CD4-positive, CD25-positive, alpha-beta regulatory T cell (primary cell): ENCODE results near the gene GLIPR1. TPM values are rescaled to one million over a fixed set of nuclear protein-coding genes. Genes with fewer than 3 reads are reported as not detected.

Experiments used
- ATAC-seq, 2 donors: fragments of 150-1000 bp; cut with Tn5 transposase; one replicate each; pipeline ENCODE4 v1.10.0; 2021; ENCODE audit warnings: low read depth in 2 of 2, moderate number of reproducible peaks in 2 of 2, moderate library complexity in 1 of 2
- DNase-seq, 3 donors: peaks; one replicate each; pipeline versions ENCODE4 v3.0.0 to v3.0.0-alpha.2; 2012 to 2022; ENCODE audit warnings: mixed read lengths in 1 of 3
- H3K27ac ChIP-seq: one replicate; pipeline ENCODE4 v1.7.0; 2013; ENCODE audit warnings: mild to moderate bottlenecking, low read length; ENCODE audit not compliant: insufficient read depth, poor library complexity, severe bottlenecking
- H3K27me3 ChIP-seq: one replicate; pipeline ENCODE4 v1.7.0; 2013; ENCODE audit warnings: low read length; ENCODE audit not compliant: control insufficient read depth, insufficient read depth
- H3K36me3 ChIP-seq: one replicate; pipeline ENCODE4 v1.7.0; 2013; ENCODE audit warnings: mild to moderate bottlenecking, low read length, moderate library complexity; ENCODE audit not compliant: control insufficient read depth, insufficient read depth
- H3K4me1 ChIP-seq: 2 replicates; pipeline ENCODE4 v1.7.0; 2013; ENCODE audit warnings: mild to moderate bottlenecking, low read length; ENCODE audit not compliant: insufficient read depth, control insufficient read depth, poor library complexity, severe bottlenecking
- H3K4me3 ChIP-seq: one replicate; pipeline ENCODE4 v1.7.0; 2013; ENCODE audit warnings: low read depth, mild to moderate bottlenecking, low read length, moderate library complexity
- H3K9me3 ChIP-seq, 2 experiments: 1 replicate in 1 of 2; 2 replicates in 1 of 2; pipeline ENCODE4 v1.7.0; 2013; ENCODE audit warnings: low read length in 2 of 2, mild to moderate bottlenecking in 1 of 2, moderate library complexity in 1 of 2; ENCODE audit not compliant: control insufficient read depth in 2 of 2
- H3K27ac Mint-ChIP-seq, 3 donors: one replicate each; pipeline ENCODE4 v1.8.0; 2020 to 2022; ENCODE audit warnings: mild to moderate bottlenecking in 3 of 3, mixed read lengths in 3 of 3, moderate library complexity in 2 of 3
- H3K27me3 Mint-ChIP-seq: one replicate; pipeline ENCODE4 v1.8.0; 2022; ENCODE audit warnings: mild to moderate bottlenecking, mixed read lengths
- H3K36me3 Mint-ChIP-seq: one replicate; pipeline ENCODE4 v1.8.0; 2020; ENCODE audit warnings: mixed read lengths
- H3K4me1 Mint-ChIP-seq, 4 donors: one replicate each; pipeline ENCODE4 v1.8.0; 2020 to 2022; ENCODE audit warnings: mixed read lengths in 4 of 4, mild to moderate bottlenecking in 1 of 4
- H3K4me3 Mint-ChIP-seq, 4 donors: one replicate each; pipeline ENCODE4 v1.8.0; 2020 to 2022; ENCODE audit warnings: mild to moderate bottlenecking in 4 of 4, mixed read lengths in 4 of 4, moderate library complexity in 3 of 4
- H3K9me3 Mint-ChIP-seq, 7 donors: one replicate each; pipeline ENCODE4 v1.8.0; 2020 to 2022; ENCODE audit warnings: mixed read lengths in 7 of 7, mild to moderate bottlenecking in 3 of 7, moderate library complexity in 2 of 7
- polyA plus RNA-seq, 4 donors: library from polyadenylated mRNA; unstranded; fragments of 300-500 nt; fragmentation: Illumina TruSeq; gene quantifications; one replicate each; pipeline ENCODE4 v1.2.3, GENCODE V29; 2021
- total RNA-seq: library from RNA; stranded (reverse); gene quantifications from one replicate; pipeline ENCODE4 v1.2.3, GENCODE V29; 2022

The GLIPR1 gene
- total and polyA plus RNA-seq, 5 donors from 2014 or later: 91.4 to 207 (median 167) TPM

DNA sequence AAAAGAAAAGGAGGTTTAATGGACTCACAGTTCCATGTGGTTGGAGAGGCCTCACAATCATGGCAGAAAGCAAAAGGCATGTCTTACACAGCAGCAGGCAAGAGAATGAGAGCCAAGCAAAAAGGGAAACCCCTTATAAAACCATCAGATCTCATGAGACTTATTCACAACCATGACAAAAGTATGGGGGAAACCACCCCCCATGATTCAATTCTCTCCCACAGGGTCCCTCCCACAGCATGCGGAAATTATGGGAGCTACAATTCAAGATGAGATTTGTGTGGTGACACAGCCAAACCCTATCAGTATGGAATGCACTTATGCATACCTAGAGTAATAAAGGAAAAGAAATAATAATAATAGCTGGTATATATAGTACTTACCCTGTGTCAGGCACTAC lies 4.5 kb upstream of the GLIPR1 start:
- Histone ChIP-seq H3K27me3 (peaks cover 2% of the 10 kb centered on the region), H3K36me3 (no peaks in the 10 kb centered on the region), H3K4me1 (peaks cover 19% of the 10 kb centered on the region), H3K9me3 (no peaks in the 10 kb centered on the region), H3K4me3 (no peak overlapping the region), H3K27ac (no peak overlapping the region)
- Mint-ChIP-seq H3K27ac (no peak overlapping the region), H3K9me3 (no peaks in the 10 kb centered on the region), H3K36me3 (no peaks in the 10 kb centered on the region), H3K4me1 (peaks cover 20 to 39% (median 25%) of the 10 kb centered on the region in 4 donors), H3K27me3 (peaks cover 8% of the 10 kb centered on the region), H3K4me3 (no peak overlapping the region)
- ATAC-seq (no peak), DNase-seq (no peak)

DNA sequence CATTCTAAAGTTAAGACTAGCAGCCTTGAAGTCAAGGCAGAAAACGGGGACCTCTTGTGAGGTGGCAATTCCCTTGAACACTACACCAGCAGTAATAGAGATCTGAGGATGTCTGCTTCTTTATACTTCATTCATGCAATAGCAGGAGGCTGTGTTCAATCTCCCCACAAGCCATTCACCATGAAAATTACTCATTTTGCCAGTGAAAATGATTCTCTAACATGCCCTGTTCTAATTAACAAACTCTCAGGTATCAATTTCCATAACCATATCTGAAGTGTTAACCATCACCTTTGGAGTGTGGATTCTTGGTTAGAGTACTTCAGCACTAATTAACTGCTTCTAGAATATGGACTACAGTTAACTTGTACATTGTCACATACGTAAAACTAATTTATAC lies 3.4 kb upstream of the GLIPR1 start:
- Mint-ChIP-seq H3K4me3 (no peak overlapping the region), H3K9me3 (no peaks in the 10 kb centered on the region), H3K36me3 (no peaks in the 10 kb centered on the region), H3K27me3 (peaks cover 6% of the 10 kb centered on the region), H3K27ac (no peak overlapping the region), H3K4me1 (peaks cover 24 to 48% (median 29%) of the 10 kb centered on the region in 4 donors)
- ATAC-seq: no peak
- no peak overlapping the region for H3K4me3 ChIP-seq
- no peak overlapping the region for H3K27ac ChIP-seq
- no peaks in the 10 kb centered on the region for H3K27me3 ChIP-seq
- peaks cover 30% of the 10 kb centered on the region for H3K4me1 ChIP-seq
- no peak for DNase-seq
- H3K36me3 ChIP-seq: no peaks in the 10 kb centered on the region
- no peaks in the 10 kb centered on the region for H3K9me3 ChIP-seq

DNA sequence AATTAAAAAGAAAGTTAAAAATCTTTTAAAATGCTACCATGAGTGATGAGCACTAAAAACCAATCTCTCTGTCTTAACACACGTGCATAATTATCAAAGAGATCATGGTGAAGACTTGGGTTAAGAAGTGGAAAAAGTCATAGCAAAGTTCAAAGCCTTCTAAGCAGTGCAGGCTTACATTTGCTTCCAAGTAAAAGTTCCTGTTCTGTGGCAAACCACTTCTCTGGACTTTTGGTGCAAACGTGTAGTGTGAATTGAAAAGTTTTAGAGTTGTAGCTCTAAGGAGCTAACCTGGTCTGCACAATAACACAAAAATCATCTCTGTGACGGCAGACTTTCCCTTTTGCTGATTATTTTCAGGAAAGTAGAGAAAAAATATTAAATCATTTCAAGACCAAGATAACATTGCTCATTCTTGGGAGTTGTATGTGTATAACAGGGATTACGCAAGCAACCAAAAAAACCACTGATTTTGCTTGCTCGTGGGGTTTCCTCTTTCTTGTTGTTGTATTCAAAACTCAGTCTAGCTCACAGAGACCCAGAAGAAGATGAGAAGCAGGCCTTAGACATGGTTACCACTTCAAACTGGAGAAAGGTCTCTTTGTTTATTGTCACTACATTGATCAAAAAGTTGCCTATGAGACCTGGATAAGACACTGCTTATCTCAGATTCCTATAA lies 2.3 kb upstream of the GLIPR1 start:
- H3K27ac Mint-ChIP-seq: peak overlapping the region; percentile 66 to 94 (median 79)
- no peaks in the 10 kb centered on the region for H3K9me3 Mint-ChIP-seq
- Histone ChIP-seq H3K4me3 (peak overlapping the region; percentile 37), H3K36me3 (no peaks in the 10 kb centered on the region), H3K9me3 (no peaks in the 10 kb centered on the region), H3K4me1 (peaks cover 41% of the 10 kb centered on the region), H3K27me3 (no peaks in the 10 kb centered on the region), H3K27ac (peak overlapping the region; percentile 57)
- DNase-seq (peak in 2 of 3 donors; percentile 51 to 64), ATAC-seq (peak; percentile 27 to 39)
- peaks cover 32 to 58% (median 39%) of the 10 kb centered on the region in 4 donors for H3K4me1 Mint-ChIP-seq
- H3K4me3 Mint-ChIP-seq: peak overlapping the region; percentile 15 to 80 (median 40)
- H3K27me3 Mint-ChIP-seq: peaks cover 6% of the 10 kb centered on the region
- H3K36me3 Mint-ChIP-seq: no peaks in the 10 kb centered on the region

- Mint-ChIP-seq H3K4me1 (peaks cover 37 to 76% (median 54%) of the 10 kb centered on the region in 4 donors), H3K27ac (peak overlapping the region; percentile 94 to 95 (median 95)), H3K4me3 (peak overlapping the region; percentile 98 to 99 (median 98)), H3K27me3 (no peaks in the 10 kb centered on the region), H3K36me3 (peaks cover 7% of the 10 kb centered on the region), H3K9me3 (no peaks in the 10 kb centered on the region)
- ATAC-seq (peak; percentile 19 to 21), DNase-seq (peak in 1 of 3 donors; percentile 58)
- H3K4me3 ChIP-seq: peak overlapping the region; percentile 99
- H3K27me3 ChIP-seq: no peaks in the 10 kb centered on the region
- peaks cover 48% of the 10 kb centered on the region for H3K4me1 ChIP-seq
- H3K36me3 ChIP-seq: peaks cover 4% of the 10 kb centered on the region
- H3K27ac ChIP-seq: peak overlapping the region; percentile 81
- no peaks in the 10 kb centered on the region for H3K9me3 ChIP-seq
Observed at GRCh38 chr12:75479963-75480461, 543 bp upstream of the GLIPR1 start.

- H3K27ac Mint-ChIP-seq: peak overlapping the region; percentile 94 to 95 (median 95)
- H3K4me1 ChIP-seq: peaks cover 51% of the 10 kb centered on the region
- peak; percentile 16 to 20 for ATAC-seq
Observed at GRCh38 chr12:75481013-75481705, 604 bp downstream of the GLIPR1 start.

GRCh38 chr12:75481774-75482173 lies 1.2 kb downstream of the GLIPR1 start:
- H3K4me3 ChIP-seq: peak overlapping the region; percentile 99
- DNase-seq: no peak
- ATAC-seq: no peak
- H3K4me1 ChIP-seq: peaks cover 51% of the 10 kb centered on the region
- no peaks in the 10 kb centered on the region for H3K9me3 ChIP-seq
- peaks cover 46 to 86% (median 63%) of the 10 kb centered on the region in 4 donors for H3K4me1 Mint-ChIP-seq
- peak overlapping the region; percentile 81 for H3K27ac ChIP-seq
- peak overlapping the region; percentile 94 to 95 (median 95) for H3K27ac Mint-ChIP-seq
- H3K36me3 ChIP-seq: peaks cover 4% of the 10 kb centered on the region
- H3K36me3 Mint-ChIP-seq: peaks cover 11% of the 10 kb centered on the region
- H3K27me3 ChIP-seq: no peaks in the 10 kb centered on the region
- H3K4me3 Mint-ChIP-seq: peak overlapping the region; percentile 98 to 99 (median 98)
- H3K9me3 Mint-ChIP-seq: no peaks in the 10 kb centered on the region
- no peaks in the 10 kb centered on the region for H3K27me3 Mint-ChIP-seq

More at GRCh38 chr12:75481013-75481705, 604 bp downstream of the GLIPR1 start:
- Histone ChIP-seq H3K27me3 (no peaks in the 10 kb centered on the region), H3K9me3 (no peaks in the 10 kb centered on the region), H3K36me3 (peaks cover 4% of the 10 kb centered on the region), H3K27ac (peak overlapping the region; percentile 81), H3K4me3 (peak overlapping the region; percentile 99)
- H3K27me3 Mint-ChIP-seq: no peaks in the 10 kb centered on the region
- DNase-seq: no peak
- peaks cover 9% of the 10 kb centered on the region for H3K36me3 Mint-ChIP-seq
- no peaks in the 10 kb centered on the region for H3K9me3 Mint-ChIP-seq
- H3K4me1 Mint-ChIP-seq: peaks cover 40 to 83% (median 58%) of the 10 kb centered on the region in 4 donors
- peak overlapping the region; percentile 98 to 99 (median 98) for H3K4me3 Mint-ChIP-seq

- peak in 2 of 3 donors; percentile 23 to 24 for DNase-seq
- Mint-ChIP-seq H3K36me3 (peaks cover 14% of the 10 kb centered on the region), H3K27ac (peak overlapping the region; percentile 88 to 95 (median 94)), H3K9me3 (no peaks in the 10 kb centered on the region), H3K4me3 (peak overlapping the region; percentile 98 to 99 (median 98)), H3K4me1 (peaks cover 49 to 85% (median 66%) of the 10 kb centered on the region in 4 donors), H3K27me3 (no peaks in the 10 kb centered on the region)
- Histone ChIP-seq H3K36me3 (peaks cover 9% of the 10 kb centered on the region), H3K4me3 (peak overlapping the region; percentile 99), H3K27ac (peak overlapping the region; percentile 81), H3K9me3 (no peaks in the 10 kb centered on the region), H3K4me1 (peaks cover 51% of the 10 kb centered on the region), H3K27me3 (no peaks in the 10 kb centered on the region)
- no peak for ATAC-seq
Observed at GRCh38 chr12:75482646-75483045, 2.1 kb downstream of the GLIPR1 start.
